Pancreas (tissue), 10 donors: ENCODE measurements around the gene ALPL. TPM values are rescaled to one million over a fixed set of nuclear protein-coding genes. Genes with fewer than 3 reads are reported as not detected.

ENCODE experiments used
- ATAC-seq, 4 donors: fragments of 200-7000 bp; cut with Tn5 transposase; one replicate each; pipeline versions ENCODE4 v1.8.0 to v1.9.1; 2020; ENCODE audit warnings: mild to moderate bottlenecking in 4 of 4, moderate library complexity in 4 of 4
- DNase-seq, 6 donors: peaks; one replicate each; pipeline ENCODE4 v3.0.0-alpha.2; 2020
- FAIRE-seq: peaks from 2 replicates; lab custom pipeline; 2012; peaks lifted over from hg19 to GRCh38; lab: Jason Lieb, UNC
- H3K27ac ChIP-seq, 4 donors: fragments of 200-600 bp; sonication (generic); 1 replicate in 3 of 4; 2 replicates in 1 of 4; pipeline versions ENCODE4 v1.5.0 to v1.8.0; 2020
- H3K27me3 ChIP-seq, 4 donors: fragments of 200-600 bp; one replicate each; pipeline ENCODE4 v1.8.0; 2021
- H3K36me3 ChIP-seq, 3 donors: fragments of 200-600 bp; sonication (generic) in 1 of 3; one replicate each; pipeline versions ENCODE4 v1.5.0 to v1.8.0; 2020 to 2021
- H3K4me1 ChIP-seq, 3 donors: fragments of 200-600 bp; one replicate each; pipeline ENCODE4 v1.8.0; 2021
- H3K4me3 ChIP-seq, 4 donors: fragments of 200-600 bp; sonication (generic) in 2 of 4; one replicate each; pipeline versions ENCODE4 v1.5.0 to v1.8.0; 2020 to 2021
- H3K9me3 ChIP-seq, 4 donors: fragments of 200-600 bp; one replicate each; pipeline ENCODE4 v1.8.0; 2021
- WGBS, 2 donors: extraction: QIAGEN DNeasy Blood & Tissue Kit; methylation state at CpG; one replicate each; pipeline ENCODE4 v1.1.7; 2013; 5-methylcytosine and 5-hydroxymethylcytosine counted together
- intact Hi-C, 3 donors: fragments of 100-400 bp; cut with DNase I; formaldehyde crosslinking; loops; one replicate each; pipeline versions ENCODE4 v1.11.1 to v1.14.2; 2022
- polyA plus RNA-seq, 2 donors: library from polyadenylated mRNA; stranded (reverse); fragments of 200-250 nt; gene quantifications; one replicate each; pipeline ENCODE4 v1.2.3, GENCODE V29; 2013
- total RNA-seq, 6 donors: library from RNA; stranded (reverse); fragmentation: NEBNext Ultra II Directional in 4 of 6; extraction: Animal tissue kit (Norgen Biotek cat#: 25700) in 4 of 6; gene quantifications; one replicate each; pipeline versions ENCODE4 v1.2.1 to v1.2.4, GENCODE V29; 2021 to 2023
- TF ChIP-seq, protein P1 (sequence below), 4 donors: fragments of 200-600 bp; sonication (generic) in 3 of 4; IDR thresholded peaks; one replicate each; pipeline versions ENCODE4 v1.5.0 to v1.8.0; 2021; ENCODE audit warnings: antibody characterized with exemption in 4 of 4
- donor health status: healthy with polysubstance abuse.
- donor health status: DM: no; HTN: no; CAD: no; lungs with moderate emphysema.
- donor health status: DM: no; HTN: no; CAD: no.
- donor health status: control.
- donor health status: control.
- donor health status: Bipolar disorder and iron deficiency.
- donor health status: DM: yes; HTN: yes; CAD: no.
- donor health status: DM: no; HTN: no; CAD: no.
- donor health status: DM: no; HTN: no; CAD: no.
- donor health status: DM: yes; HTN: yes; CAD: no.

ALPL gene
- total and polyA plus RNA-seq, 8 donors: 0.63 to 6.7 (median 3.0) TPM

DNA sequence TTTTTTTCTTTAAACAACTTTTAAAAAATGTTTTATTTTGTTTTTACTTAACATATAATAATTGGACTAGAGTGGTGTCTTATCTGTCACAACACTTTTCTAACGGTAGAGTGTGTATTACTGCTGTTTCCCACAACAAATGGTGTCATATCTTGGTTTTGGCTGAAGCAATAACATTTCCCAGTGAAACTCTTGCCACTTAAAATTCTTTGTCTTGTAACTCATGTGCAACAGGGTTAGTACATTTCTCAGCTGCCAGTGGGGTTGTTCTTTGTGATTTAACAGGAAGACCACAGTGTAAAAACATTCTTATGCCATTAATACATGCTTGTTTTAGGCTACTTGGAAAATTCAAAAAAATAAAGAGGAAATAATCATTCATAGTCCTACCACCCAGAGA, 43.5 kb downstream of the ALPL start:
- no peak overlapping the region for H3K27ac ChIP-seq
- ATAC-seq (peak in 1 of 4 donors; percentile 43), DNase-seq (no peak), FAIRE-seq (no peak)
- no peaks in the 10 kb centered on the region for H3K36me3 ChIP-seq
- intact Hi-C loops: no loop called here
- 36 to 43% methylated on average over 1 of the region's 1 CpG for WGBS, 2 donors
- no peaks in the 10 kb centered on the region for H3K9me3 ChIP-seq
- no peak overlapping the region for H3K4me3 ChIP-seq
- no peaks in the 10 kb centered on the region for H3K4me1 ChIP-seq
- TF ChIP-seq, protein P1, sequence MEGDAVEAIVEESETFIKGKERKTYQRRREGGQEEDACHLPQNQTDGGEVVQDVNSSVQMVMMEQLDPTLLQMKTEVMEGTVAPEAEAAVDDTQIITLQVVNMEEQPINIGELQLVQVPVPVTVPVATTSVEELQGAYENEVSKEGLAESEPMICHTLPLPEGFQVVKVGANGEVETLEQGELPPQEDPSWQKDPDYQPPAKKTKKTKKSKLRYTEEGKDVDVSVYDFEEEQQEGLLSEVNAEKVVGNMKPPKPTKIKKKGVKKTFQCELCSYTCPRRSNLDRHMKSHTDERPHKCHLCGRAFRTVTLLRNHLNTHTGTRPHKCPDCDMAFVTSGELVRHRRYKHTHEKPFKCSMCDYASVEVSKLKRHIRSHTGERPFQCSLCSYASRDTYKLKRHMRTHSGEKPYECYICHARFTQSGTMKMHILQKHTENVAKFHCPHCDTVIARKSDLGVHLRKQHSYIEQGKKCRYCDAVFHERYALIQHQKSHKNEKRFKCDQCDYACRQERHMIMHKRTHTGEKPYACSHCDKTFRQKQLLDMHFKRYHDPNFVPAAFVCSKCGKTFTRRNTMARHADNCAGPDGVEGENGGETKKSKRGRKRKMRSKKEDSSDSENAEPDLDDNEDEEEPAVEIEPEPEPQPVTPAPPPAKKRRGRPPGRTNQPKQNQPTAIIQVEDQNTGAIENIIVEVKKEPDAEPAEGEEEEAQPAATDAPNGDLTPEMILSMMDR (IDR thresholded peaks at IDR 0.05): no peak
- no peaks in the 10 kb centered on the region for H3K27me3 ChIP-seq

DNA sequence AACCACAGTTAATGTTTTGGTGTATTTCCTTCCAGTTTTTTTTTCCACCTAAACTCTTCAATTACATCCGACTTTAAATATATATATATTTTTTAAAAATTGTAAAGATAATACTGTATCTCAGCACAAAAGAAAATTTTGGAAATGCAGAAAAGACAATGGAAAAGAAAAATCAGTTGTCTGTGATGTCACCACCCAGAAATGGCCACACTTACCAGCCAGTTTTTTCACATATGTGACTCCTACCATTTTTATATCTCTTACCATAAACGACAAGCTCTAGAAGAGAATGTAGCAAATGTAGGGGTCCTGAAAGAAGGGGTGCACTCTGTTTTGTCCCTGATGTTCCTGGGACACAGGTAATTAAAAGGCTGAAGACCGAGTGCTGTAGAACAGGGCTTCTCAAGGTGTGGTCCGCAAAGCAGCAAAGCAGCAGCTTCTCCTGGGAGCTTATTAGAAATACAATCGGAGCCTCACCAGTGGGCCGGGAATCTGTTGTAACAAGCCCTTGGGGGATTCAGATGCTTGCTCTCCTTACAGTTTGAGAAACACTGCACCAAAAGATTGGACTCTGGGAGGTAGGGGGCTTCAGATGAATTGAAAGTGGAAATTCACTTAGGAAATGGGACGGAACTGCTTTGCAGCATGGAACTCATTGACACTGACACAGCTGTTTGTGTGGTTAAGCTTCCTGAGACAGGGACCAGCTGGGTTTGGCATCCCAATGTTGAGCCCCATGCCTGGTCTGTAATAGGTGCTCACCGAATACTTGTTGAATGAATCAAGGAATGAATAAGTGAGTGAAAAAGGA, 44.1 kb downstream of the ALPL start:
- DNase-seq (no peak), FAIRE-seq (no peak), ATAC-seq (no peak)
- Histone ChIP-seq H3K4me3 (no peak overlapping the region), H3K27ac (no peak overlapping the region), H3K36me3 (no peaks in the 10 kb centered on the region), H3K27me3 (no peaks in the 10 kb centered on the region), H3K9me3 (no peaks in the 10 kb centered on the region), H3K4me1 (no peaks in the 10 kb centered on the region)
- 75 to 80% methylated on average over 8 of the region's 8 CpGs for WGBS, 2 donors
- TF ChIP-seq, protein P1 (IDR thresholded peaks at IDR 0.05): no peak
- intact Hi-C loops: no loop called here

DNA sequence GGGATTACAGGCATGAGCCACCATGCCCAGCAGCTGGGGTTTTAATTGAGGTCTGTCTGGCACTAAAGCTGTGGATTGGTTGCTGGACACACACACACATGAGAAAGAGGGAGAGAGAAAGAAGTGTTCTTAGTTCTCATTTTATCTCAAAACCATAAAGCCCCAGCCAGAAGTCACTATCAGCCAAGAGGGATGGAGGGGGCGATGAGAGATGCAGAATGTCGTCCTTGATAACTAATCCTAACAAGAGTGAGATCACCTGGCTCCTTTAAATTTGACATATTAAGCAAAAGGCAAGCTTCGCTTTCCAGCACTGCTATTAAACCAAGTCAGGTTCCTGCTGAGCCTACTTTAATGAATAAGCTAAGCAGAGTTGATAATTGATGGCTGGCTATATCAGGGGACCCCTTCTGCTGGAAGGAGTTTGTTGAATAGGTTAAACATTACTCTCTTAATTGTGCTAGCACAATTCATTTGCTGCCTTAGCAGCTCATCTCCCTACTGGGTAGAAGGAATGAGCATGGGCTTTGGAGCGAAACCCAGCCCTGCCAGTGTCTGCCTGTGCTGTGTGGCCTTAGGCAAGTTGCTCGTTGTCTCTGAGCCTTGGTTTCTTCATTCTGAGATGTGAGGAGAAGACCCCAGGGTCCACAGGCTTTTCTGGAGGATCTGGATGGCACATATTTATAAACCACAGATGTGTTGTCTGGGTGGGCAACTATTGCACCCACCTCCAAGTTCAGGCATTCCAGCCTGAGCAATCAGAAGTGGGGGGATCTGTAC, 50.8 kb downstream of the ALPL start:
- Histone ChIP-seq H3K27ac (no peak overlapping the region), H3K9me3 (no peaks in the 10 kb centered on the region), H3K4me3 (no peak overlapping the region), H3K4me1 (no peaks in the 10 kb centered on the region), H3K36me3 (no peaks in the 10 kb centered on the region), H3K27me3 (no peaks in the 10 kb centered on the region)
- FAIRE-seq: no peak
- TF ChIP-seq, protein P1 (IDR thresholded peaks at IDR 0.05): no peak
- no peak for DNase-seq
- intact Hi-C loops: no loop called here
- WGBS, 2 donors: 57 to 63% methylated on average over 5 of the region's 5 CpGs
- no peak for ATAC-seq

DNA sequence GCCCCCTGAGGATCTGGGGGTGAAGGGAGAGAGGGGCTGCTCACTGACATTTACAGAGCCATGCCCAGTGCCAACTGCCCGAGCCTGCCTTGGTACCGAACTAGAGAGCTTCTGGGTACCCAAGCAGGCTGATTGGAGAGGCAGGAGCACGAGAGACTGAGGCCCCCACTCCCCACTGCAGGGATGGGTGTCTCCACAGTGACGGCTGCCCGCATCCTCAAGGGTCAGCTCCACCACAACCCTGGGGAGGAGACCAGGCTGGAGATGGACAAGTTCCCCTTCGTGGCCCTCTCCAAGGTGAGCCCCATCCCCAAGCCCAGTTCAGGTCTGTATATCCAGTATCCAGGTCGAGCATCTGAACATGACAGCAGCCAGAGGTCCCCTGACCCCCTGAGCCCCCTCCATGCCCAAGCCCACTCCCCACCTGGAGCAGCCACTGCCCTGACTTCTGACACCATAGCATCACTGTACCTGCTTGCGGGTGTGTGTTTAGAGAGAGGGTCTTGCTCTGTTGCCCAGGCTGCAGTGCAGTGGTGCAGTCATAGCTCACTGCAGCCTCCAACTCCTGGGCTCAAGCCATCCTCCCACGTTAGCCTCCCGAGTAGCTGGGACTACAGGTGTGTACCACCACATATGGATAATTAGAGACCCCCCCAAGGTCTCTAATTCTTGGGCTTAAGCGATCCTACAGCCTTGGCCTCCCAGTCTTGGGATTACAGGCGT, 51.9 kb downstream of the ALPL start:
- Histone ChIP-seq H3K27ac (no peak overlapping the region), H3K9me3 (no peaks in the 10 kb centered on the region), H3K36me3 (no peaks in the 10 kb centered on the region), H3K4me3 (no peak overlapping the region), H3K27me3 (no peaks in the 10 kb centered on the region), H3K4me1 (no peaks in the 10 kb centered on the region)
- ATAC-seq: no peak
- intact Hi-C loops: no loop called here
- TF ChIP-seq, protein P1 (IDR thresholded peaks at IDR 0.05): no peak
- no peak for DNase-seq
- no peak for FAIRE-seq
- WGBS, 2 donors: 87 to 95% methylated on average over 12 of the region's 12 CpGs
